M059J (cell line): ENCODE results near the gene MFAP4. TPM values are rescaled to one million over a fixed set of nuclear protein-coding genes. Genes with fewer than 3 reads are reported as not detected.

ENCODE experiments used
- DNase-seq: peaks from one replicate; pipeline ENCODE4 v3.0.0-alpha.2; 2012; ENCODE audit warnings: low read depth
- total RNA-seq: library from RNA; depleted of rRNA; stranded (reverse); fragments of >200 nt; shearing (Covaris generic); gene quantifications from 2 replicates; pipeline ENCODE4 v1.2.3, GENCODE V29; 2014; rRNA removed

Gene MFAP4, protein sequence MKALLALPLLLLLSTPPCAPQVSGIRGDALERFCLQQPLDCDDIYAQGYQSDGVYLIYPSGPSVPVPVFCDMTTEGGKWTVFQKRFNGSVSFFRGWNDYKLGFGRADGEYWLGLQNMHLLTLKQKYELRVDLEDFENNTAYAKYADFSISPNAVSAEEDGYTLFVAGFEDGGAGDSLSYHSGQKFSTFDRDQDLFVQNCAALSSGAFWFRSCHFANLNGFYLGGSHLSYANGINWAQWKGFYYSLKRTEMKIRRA
- 0.07 TPM in 1 of 2 replicates, not detected in the other for total RNA-seq

DNA sequence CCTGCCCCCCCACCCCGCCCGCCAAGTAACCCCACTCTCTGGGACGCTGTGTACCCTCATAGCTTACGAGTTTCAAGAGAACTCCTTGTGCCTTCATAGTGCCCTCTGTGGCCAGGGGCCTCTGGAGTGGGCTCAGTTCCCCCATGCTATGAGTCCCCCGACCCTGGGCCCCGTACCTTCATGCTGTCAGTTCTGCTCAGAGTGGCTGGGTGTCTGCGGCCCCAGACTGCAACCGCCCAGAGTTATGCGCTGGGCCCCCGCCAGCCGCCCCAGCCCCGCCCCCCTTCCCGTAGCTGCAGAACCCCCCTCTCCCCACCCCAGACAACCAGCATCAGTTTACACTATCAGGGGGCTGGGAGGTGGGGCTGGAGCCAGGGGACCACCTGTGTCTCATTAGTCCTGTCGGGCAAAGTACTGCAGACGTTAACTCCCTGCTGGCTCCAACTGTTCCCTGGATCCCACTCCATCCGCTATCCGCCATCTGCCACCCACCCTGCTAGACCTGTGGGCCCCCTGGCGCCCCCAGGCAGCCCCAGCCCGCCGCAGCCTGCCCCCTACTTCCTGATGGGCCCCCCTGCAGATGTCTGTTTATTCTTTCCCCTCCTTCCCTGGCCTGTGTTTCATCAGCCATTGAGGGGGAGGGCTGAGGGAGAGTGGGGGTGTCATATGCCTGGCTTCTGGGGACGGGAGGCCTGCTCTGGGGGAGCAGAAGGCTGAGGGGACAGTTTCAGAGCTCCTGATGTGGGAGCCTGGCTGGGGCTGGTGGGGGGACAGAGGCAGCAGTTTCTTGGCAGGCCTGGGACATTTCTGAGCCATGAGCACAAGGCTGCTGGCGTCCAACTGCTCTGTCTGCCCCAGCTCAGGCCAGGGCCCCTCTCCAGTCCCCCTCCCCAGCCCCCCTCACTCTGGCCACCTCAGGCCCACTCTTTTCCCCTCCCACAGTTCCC is at the start of gene MFAP4:
Gene MFAP4, minus strand, starts transcription at position 217 of the 947 bp plus-strand sequence. Its CDS starts 35 bp downstream, at position 182.
- DNase-seq, result no peak

DNA sequence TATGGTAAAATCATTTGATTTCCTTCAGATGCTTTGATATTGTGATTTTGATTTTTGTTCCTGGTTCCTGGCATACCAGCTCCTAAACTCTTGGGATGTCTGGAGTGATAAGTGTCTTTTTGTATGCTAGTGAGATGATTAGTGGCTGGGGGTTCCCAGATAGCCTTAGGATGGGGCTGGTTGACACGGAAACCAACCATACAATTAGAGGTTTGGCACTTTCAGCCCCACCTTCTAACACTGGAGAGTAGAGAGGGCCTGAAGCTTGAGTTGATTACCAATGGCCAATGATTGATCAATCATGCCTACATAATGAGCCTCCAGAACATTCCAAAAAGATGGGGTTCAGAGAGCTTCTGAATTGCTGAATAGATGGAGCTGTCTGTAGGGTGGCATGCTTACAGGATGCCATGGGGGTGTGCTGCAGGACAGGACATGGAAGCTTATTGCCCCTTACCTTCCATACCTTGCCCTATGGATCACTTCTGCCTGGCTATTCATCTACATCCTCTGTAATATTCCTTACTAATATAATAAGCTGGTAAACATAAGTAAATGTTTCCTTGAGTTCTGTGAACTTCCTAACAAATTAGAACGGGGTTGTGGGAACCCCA is 46.8 kb upstream of the MFAP4 start:
- DNase-seq, result no peak

DNA sequence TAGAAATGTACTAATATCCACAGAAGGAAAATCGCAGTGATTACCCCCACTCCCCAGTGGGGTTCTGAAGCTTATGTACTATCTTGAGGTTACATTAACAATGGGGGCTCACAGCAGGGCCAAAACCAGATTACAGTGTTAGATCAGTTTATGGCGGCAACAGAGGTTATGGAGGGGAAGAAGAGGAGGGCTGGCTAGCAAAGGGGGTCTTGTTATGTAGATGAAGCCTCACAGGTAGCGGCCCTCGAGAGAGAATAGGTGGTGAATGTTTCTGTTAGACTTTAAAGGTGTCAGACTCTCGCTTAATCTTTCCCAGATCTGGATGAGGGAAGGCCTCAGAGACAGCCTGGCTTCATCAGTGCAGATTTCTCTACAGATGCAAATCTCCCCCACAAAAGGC is 46.3 kb upstream of the MFAP4 start:
- no peak for DNase-seq

DNA sequence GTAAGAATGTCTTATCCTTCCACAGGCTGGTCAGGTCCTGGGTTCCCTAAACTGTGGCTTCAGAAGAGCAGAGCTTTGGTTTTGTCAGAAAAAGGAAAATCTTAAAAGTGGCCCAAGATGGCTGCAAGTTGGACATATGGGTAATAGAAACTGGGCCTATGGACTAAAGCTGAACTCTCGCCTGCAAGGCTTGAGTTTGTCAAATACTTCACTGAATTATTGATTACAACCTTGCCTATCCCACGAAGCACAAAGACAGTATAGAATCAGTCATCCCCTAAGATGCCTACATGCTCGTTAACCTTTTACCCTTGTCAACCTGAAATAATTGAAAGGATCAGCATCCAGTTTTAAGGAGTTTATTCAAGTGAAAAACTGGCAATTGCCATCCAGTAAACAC is 44.7 kb upstream of the MFAP4 start:
- no peak for DNase-seq

DNA sequence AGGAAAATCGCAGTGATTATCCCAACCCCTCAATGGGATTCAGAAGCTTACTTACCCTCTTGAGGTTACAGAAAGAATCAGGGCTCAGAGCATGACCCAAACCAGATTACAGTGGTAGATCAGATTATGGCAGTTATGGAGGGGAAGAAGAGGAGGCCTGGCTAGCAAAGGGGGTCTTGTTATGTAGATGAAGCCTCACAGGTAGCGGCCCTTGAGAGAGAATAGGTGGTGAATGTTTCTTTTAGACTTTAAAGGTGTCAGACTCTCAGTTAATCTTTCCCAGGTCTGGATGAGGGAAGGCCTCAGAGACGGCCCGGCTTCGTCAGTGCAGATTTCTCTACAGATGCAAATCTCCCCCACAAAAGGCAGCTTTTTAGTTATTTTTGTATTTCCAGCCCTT is 39.6 kb upstream of the MFAP4 start:
- no peak for DNase-seq

DNA sequence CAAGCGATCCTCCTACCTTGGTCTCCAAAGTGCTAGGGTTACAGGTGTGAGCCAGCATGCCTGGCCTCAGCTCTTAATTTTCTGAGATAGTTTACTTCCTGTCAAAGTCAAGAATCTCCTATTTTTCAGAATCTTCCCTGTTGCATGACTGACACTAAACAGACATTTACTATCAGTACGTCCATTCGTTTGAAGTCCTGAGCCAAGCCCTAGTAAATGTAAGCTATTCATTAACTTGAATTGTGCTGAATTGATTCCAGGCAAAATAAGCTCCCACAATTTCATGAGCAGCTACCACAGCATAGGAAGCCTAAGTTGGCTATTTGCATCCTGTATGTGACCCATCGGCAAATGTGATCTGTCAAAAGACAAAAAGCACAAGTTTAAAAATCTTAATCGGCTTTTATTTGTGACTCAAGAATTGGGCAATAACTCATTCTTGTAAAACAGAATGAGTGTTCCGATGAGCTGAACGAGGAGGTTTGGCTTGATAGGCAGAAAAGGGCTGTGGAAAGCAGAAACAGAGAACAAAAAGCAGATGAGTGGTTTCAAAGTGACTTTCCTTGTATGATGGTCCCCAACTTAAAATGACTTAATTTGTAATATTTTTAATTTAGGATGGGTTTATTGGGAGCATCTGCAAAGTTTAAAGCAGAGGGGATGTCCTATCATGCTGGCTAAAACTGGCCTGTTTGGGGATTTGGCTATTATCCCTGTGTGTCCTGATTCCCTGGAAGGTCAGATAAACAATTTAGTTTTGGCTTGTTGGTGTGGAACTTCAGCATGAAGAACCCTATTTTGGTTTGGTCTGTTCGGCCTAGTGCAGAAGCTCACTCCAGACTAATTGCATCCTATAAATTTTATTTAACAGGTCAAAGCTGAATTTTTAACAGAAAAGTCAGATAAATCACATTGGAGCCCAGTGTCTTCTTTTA is 38.2 kb upstream of the MFAP4 start:
- no peak for DNase-seq

DNA sequence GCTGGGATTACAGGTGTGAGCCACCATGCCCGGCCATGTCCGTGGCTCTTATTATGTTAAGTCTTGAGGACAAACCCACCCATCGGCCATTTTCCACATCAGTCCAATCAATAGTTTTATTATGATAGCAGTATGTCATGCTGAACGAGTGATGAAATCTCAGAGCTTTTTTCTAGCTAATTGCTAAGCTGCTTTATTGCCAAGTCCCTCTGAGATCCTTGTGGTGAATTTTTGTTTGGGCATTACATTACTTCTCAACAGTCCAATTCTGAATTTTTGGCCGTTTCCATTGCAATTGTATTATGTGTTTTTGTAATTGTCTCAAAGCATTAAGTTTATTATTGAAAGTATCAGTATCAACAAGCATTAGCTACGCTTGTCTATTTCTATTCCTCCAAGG is 34.9 kb upstream of the MFAP4 start:
- DNase-seq, result no peak

DNA sequence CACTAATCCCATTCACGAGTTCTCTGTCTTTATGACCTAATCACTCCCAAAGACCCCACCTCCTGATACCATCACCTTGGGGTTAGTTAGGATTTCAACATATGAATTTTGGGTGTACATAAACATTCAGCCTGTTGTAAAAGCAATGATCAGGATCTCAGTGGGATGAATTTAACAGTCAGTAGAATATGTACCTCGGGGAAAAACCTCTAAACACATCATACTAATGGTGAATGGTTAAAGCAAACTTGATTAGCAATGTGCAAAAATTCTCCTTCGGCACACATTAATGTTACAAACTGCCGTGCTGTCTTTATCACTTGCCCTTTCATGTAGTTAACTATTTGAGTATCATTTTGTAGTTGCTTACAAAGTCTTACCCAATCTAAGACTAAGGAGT is 34.2 kb upstream of the MFAP4 start:
- DNase-seq, result no peak

DNA sequence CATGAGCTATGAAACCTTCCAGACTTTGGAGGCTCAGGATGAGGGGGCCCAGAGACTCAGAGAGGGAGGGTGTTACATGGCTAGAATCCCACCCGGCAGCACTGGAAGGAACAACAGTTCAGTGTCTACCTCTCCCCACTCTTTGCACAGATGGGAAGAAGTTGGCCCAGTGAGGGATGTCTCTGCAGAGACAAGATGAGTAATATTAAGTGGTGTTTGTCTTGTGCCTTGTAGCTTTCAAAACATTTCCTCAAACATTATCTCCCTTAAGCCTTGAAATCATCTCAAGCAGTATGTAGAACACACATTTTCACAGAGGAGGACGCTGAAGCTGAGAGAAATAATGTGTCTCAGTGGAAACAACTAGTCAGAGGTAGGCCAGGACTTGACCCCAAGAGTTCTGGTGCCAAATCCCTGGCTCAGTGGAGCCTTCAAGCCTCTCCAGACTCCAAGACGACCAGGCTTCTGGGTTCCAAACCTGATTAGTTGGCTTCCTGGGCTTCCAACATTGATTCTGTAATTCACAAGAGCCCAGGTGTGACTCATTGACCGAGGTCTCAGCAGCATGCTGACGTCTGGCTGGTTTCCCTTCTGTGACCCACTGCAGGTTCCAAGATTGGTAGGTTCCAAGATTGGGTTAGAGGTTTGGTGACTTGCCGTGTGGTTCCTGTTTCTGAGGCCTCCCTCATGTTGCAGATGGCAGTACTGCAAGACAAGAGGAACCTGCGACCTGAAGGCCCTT is 31.4 kb upstream of the MFAP4 start:
- DNase-seq, result peak; percentile 74

DNA sequence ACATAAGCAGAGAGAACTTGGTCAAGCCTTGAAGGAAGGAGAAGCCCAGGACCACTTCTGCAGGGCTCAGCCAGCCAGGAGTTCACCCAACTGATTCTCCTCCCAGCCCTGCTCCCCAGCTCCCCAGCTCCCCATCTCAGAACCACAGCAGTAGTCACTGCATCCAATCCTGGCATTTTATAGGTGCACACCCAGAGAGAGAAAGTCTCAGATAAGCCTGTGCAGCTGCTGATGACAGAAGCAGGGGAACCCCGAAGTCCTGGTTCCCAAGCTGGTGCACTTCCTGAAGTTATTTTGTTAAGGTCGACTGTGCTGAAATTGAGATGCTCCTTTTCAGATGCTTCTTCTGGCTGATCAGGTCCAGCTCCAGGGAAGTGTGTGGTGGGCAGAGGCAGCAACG is 30.6 kb upstream of the MFAP4 start:
- DNase-seq, result no peak

DNA sequence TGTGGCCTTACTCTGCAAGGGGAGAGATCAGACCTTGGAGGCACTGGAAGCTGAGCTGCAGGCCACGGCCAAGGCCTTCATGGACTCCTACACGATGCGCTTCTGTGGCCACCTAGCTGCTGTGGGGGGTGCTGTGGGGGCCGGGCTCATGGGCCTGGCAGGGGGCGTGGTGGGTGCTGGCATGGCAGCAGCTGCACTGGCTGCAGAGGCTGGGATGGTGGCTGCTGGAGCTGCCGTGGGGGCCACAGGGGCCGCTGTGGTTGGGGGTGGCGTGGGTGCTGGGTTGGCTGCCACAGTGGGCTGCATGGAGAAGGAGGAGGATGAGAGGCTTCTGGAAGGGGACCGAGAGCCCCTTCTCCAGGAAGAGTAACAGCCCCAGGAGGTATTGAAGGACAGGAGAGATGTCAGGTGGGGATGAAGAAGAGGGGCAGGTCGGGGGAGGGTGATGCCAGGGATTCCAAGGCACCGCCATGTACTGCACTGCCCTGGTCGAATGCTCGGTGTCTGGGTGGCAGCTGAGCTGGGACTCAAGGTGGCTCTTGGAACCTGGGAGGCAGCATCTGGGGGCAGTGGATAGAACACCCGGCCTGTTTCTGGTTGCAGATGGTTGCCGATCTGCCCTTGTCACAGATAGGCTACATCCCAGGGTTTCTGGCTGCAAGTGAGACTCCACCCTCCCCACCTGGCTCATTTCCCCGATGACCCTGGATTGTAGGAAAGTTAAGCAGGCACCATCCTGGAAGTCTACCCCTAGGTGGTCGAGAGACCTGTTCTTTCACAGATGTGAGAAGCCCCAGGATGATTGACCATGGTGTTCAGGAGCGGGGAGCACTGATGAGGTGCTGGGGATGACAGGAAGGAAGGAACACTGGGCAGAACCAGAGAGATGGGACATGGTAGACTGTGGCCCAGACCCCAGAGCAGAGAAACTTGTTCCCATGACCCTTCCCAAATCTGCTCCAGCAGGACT is 29.1 kb upstream of the MFAP4 start:
- no peak for DNase-seq

DNA sequence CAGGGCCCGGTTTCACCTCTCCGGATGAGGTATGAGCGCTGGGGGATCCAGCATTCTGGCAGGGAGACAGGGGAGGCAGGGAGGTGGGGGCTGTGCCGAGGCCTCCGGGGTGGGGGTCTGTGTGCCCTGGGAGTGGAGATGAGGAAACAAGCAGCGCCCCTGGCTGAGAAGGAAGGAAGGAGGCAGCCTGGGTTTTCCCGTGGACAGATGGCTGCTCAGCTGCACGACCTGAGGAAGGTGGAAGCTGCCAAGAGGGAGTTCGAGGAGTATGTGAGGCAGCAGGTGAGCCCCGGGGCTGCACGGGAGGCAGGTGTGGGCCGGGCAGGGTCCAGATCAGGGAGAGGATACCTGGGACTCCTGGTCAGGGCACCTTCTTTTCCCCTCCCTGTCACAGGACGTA is 28.3 kb upstream of the MFAP4 start:
- DNase-seq, result no peak

DNA sequence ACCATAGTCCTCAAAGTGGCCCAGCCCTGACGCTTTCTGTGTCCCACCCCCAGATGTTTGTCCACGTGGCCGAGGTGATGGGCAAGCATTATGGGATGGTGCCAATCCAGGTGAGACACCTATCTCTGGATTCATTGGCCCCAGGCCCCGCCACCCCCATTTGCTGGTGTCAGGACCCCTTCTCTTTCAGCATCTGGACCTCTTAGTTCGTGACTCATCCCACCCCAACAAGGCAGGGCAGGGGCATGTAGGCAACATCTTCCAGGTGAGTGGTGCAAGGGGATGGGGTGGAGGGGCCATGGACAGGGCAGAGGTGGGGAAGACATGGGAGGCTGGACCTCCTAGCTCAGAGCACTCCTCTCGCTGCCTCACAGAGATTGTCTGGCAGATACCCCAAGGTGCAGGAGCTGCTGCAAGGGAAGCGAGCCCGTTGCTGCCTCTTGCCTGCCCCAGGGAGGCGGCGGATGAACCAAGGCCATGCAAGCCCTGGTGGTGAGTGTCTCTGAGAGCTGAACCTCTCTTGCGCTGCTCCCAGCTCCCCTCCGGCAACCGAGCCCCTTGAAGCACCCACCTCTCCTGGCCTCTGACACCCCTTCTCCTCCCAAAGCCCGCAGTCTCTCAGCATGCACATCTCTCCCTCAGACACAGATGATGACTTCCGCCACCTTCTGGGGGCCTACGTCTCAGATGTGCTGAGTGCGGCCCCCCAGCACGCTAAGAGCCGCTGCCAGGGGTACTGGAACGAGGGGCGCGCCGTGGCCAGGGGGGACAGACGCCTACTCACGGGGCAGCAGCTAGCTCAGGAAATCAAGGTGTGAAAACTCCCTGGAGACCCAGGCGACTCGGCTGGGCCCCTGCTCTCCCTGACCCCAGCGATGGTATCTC is 27.6 kb upstream of the MFAP4 start:
- DNase-seq, result no peak

DNA sequence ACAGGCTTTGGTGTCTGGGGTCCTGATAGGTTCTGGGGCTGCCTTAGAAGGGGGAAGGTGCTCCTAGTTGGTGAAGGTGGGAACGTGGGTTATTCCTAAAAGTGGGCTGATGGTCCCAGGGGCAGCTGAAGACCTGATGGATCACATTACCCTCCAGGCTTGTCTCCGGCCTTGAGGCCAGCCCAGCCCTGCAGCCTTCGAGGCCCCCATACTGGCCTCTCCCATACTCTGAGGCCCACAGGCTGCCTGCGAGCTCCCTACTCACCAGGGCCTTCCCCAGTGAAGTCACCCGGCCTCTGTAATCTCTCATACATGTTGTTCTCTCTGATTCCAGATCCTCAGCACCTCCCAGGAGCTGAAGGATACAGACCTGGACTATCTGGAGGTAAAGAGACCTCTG is 26.8 kb upstream of the MFAP4 start:
- DNase-seq, result no peak

DNA sequence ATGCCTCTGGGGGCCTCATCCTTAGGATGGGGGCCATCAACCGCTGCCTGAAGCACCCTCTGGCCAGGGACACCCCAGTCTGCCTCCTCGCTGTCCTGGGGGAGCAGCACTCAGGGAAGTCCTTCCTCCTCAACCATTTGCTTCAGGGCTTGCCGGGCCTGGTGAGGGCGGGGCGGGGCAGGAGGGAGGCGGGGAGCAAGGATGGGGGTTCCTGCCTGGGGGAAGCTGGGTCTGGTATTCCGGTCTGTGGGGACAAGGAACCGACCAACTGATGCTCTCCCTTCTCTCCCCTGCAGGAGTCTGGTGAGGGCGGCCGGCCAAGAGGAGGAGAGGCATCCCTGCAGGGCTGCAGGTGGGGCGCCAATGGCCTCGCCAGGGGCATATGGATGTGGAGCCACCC is 26.0 kb upstream of the MFAP4 start:
- DNase-seq, result no peak

DNA sequence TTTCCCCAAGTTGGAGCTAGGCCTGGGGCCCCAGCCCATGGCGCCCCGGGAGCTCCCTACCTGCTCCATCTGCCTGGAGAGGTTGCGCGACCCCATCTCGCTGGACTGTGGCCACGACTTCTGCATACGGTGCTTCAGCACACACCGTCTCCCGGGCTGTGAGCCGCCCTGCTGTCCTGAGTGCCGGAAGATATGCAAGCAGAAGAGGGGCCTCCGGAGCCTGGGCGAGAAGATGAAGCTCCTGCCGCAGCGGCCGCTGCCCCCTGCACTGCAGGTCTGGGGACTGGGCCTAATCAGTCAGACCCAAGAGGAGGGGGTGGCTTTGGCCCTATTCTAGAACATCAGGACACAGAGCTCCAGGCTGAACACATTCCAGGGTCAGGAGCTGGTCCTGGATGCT is 25.5 kb upstream of the MFAP4 start:
- no peak for DNase-seq

DNA sequence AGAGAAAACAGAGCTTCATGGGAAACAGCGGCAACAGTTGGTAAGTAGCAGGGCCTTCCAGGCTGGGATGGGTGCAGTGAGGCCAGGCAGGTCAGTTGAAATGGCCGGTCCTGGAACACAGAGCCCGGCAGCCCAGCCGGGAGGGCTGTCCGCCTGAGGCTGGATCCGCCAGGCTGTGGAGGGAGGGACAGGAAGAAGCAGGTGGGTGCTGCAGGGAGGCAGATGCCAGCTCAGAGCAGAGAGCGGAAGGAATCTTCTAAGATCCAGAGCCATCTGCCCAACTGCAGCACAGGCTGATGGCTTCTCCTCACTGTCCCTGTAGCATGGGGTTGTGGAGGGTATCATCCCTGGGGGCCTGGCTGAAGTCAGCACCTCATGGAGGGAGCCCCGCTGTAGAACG is 24.6 kb upstream of the MFAP4 start:
- DNase-seq, result no peak

DNA sequence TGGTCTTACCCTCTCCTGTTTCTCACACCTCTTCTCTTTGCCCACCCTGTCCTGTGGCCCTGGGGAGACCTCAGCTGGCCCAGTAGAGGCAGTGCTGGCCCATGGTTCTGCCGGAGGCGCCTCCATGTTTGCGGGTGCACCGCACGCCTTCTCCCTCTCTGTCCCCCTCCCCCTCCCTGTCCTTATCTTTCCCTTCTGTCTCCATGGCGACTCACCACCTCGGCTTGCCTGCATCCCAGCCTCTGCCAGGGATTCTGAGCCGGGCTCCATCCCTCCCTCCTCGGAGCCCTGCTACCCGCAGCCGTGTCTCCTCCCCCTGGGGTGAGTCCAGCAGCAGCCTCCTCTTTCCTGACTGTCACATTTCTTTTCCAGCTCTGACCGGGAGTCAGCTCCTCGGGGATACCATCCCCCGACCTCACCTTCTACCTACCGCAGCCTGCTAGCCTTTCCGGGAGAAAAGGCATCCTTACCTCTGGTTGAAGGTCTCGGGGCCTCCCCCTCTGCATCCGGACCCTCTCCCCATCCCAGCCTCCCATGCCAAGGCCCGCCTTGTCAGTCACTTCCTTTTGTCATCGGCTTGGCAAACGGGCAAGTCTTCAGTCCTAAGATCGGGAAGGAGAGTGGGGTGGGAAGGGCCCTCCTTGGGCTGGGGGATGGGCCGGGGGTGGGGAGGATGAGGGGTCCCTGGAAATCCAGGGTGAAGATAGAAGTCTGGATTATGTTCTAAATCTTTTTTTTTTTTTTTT is 24.1 kb upstream of the MFAP4 start, which contains the start of gene RNF112:
Gene RNF112, plus strand, starts transcription at position 358 of the 746 bp plus-strand sequence. Its CDS starts 177 bp downstream, at position 535.
- DNase-seq, result peak; percentile 42
